Gastrocnemius medialis (tissue), 4 donors: ENCODE measurements around the gene PCSK5.

Experiments
- CTCF ChIP-seq, 5 experiments: fragments of 450-650 bp in 3 of 5; fragments of 200-600 bp in 2 of 5; sonication (generic) in 2 of 5; IDR thresholded peaks in 4 of 5; conservative IDR thresholded peaks in 1 of 5; 1 replicate in 4 of 5; 2 replicates in 1 of 5; pipeline ENCODE4 v1.5.1; 2016 to 2019; ENCODE audit warnings: antibody characterized with exemption in 5 of 5, mild to moderate bottlenecking in 3 of 5, moderate library complexity in 3 of 5
- POLR2A ChIP-seq, 2 donors: fragments of 450-650 bp; IDR thresholded peaks; one replicate each; pipeline ENCODE4 v1.6.1; 2017; ENCODE audit warnings: antibody characterized with exemption in 2 of 2, mild to moderate bottlenecking in 2 of 2, moderate library complexity in 2 of 2

GRCh38 chr9:76162086-76162730, 271.7 kb downstream of the PCSK5 start:
- TF ChIP-seq CTCF (IDR thresholded peaks at IDR 0.05 in 4 of 5, conservative IDR thresholded peaks at IDR 0.05 in 1 of 5) (no peak), POLR2A (IDR thresholded peaks at IDR 0.05) (no peak)
